Measurements from ENCODE around the gene MYPN. TPM values are rescaled to one million over a fixed set of nuclear protein-coding genes. Genes with fewer than 3 reads are reported as not detected.

The MYPN gene
- total RNA-seq, 1 donor from 2014 or later = not detected

- no peak for DNase-seq (ENCODE audit: low spot score)
These were observed 16.8 kb upstream of the MYPN start for GRCh38 chr10:68092512-68092911.

- DNase-seq (ENCODE audit: low spot score) = no peak
These were observed 14.1 kb upstream of the MYPN start for GRCh38 chr10:68095153-68095552.

GRCh38 chr10:68096913-68097516, 12.3 kb upstream of the MYPN start:
- no peak for DNase-seq (ENCODE audit: low spot score)

- DNase-seq (ENCODE audit: low spot score) = no peak
These were observed 9.6 kb upstream of the MYPN start for GRCh38 chr10:68099736-68100135.

- DNase-seq (ENCODE audit: low spot score) = no peak
These were observed 8.2 kb upstream of the MYPN start for GRCh38 chr10:68101066-68101465.

- DNase-seq (ENCODE audit: low spot score) = no peak
These were observed 5.9 kb upstream of the MYPN start for GRCh38 chr10:68103261-68103878.

GRCh38 chr10:68103901-68104300, 5.4 kb upstream of the MYPN start:
- no peak for DNase-seq (ENCODE audit: low spot score)

GRCh38 chr10:68105820-68106219, 3.5 kb upstream of the MYPN start:
- no peak for DNase-seq (ENCODE audit: low spot score)

- no peak for DNase-seq (ENCODE audit: low spot score)
These were observed 2.6 kb upstream of the MYPN start for GRCh38 chr10:68106656-68107055.

- no peak for DNase-seq (ENCODE audit: low spot score)
These were observed 1.6 kb upstream of the MYPN start for GRCh38 chr10:68107651-68108050.

GRCh38 chr10:68108051-68108450, 1.2 kb upstream of the MYPN start:
- no peak for DNase-seq (ENCODE audit: low spot score)

- no peak for DNase-seq (ENCODE audit: low spot score)
These were observed 635 bp upstream of the MYPN start for GRCh38 chr10:68108653-68109052.

- no peak for DNase-seq (ENCODE audit: low spot score)
These were observed 739 bp downstream of the MYPN start for GRCh38 chr10:68110027-68110426.

- DNase-seq (ENCODE audit: low spot score) = no peak
These were observed 2.3 kb downstream of the MYPN start for GRCh38 chr10:68111584-68111983.

- DNase-seq (ENCODE audit: low spot score) = no peak
These were observed 3.5 kb downstream of the MYPN start for GRCh38 chr10:68112837-68113236.

GRCh38 chr10:68118657-68119056, 9.4 kb downstream of the MYPN start:
- no peak for DNase-seq (ENCODE audit: low spot score)

GRCh38 chr10:68121020-68121743, 11.9 kb downstream of the MYPN start:
- no peak for DNase-seq (ENCODE audit: low spot score)

GRCh38 chr10:68121852-68122251, 12.6 kb downstream of the MYPN start:
- DNase-seq (ENCODE audit: low spot score) = no peak

- no peak for DNase-seq (ENCODE audit: low spot score)
These were observed 15.4 kb downstream of the MYPN start for GRCh38 chr10:68124718-68125117.

GRCh38 chr10:68125772-68126171, 16.5 kb downstream of the MYPN start:
- DNase-seq (ENCODE audit: low spot score) = no peak

GRCh38 chr10:68128015-68128414, 18.7 kb downstream of the MYPN start:
- no peak for DNase-seq (ENCODE audit: low spot score)

- no peak for DNase-seq (ENCODE audit: low spot score)
These were observed 23.1 kb downstream of the MYPN start for GRCh38 chr10:68132391-68132790.

GRCh38 chr10:68133523-68133922, 24.2 kb downstream of the MYPN start:
- no peak for DNase-seq (ENCODE audit: low spot score)

All from mesenteric fat pad (tissue), 1 donor.